Testis (tissue), 3 donors: ENCODE data around the gene FUZ. TPM values are rescaled to one million over a fixed set of nuclear protein-coding genes. Genes with fewer than 3 reads are reported as not detected.

Source experiments
- DNase-seq: peaks from one replicate; pipeline ENCODE4 v3.0.0-alpha.2; 2019
- H3K27ac ChIP-seq, 2 donors: fragments of 200-600 bp; sonication (generic); one replicate each; pipeline ENCODE4 v1.5.1; 2019
- H3K27me3 ChIP-seq: fragments of 200-600 bp; sonication (generic); one replicate; pipeline ENCODE4 v1.5.1; 2019
- H3K36me3 ChIP-seq: fragments of 200-600 bp; sonication (generic); one replicate; pipeline ENCODE4 v1.5.1; 2017; ENCODE audit warnings: low read depth; ENCODE audit errors: missing control alignments
- H3K4me1 ChIP-seq: fragments of 200-600 bp; sonication (generic); one replicate; pipeline ENCODE4 v1.5.1; 2019
- H3K4me3 ChIP-seq, 2 donors: fragments of 200-600 bp; sonication (generic); one replicate each; pipeline ENCODE4 v1.5.1; 2017 to 2019
- H3K9me3 ChIP-seq: fragments of 200-600 bp; sonication (generic); one replicate; pipeline ENCODE4 v1.5.1; 2017
- CTCF ChIP-seq, 3 experiments: fragments of 450-650 bp in 2 of 3; fragments of 200-600 bp in 1 of 3; sonication (generic) in 1 of 3; IDR thresholded peaks; one replicate each; pipeline ENCODE4 v1.5.1; 2016 to 2019; ENCODE audit warnings: antibody characterized with exemption in 3 of 3, mild to moderate bottlenecking in 2 of 3, moderate library complexity in 1 of 3
- POLR2A ChIP-seq: fragments of 450-650 bp; IDR thresholded peaks from one replicate; pipeline ENCODE4 v1.6.1; 2017; ENCODE audit warnings: antibody characterized with exemption, mild to moderate bottlenecking, moderate library complexity
- WGBS, 2 donors: methylation state at CpG; one replicate each; pipeline ENCODE4 v1.1.5; 2018; 5-methylcytosine and 5-hydroxymethylcytosine counted together
- intact Hi-C: fragments of 100-400 bp; cut with DNase I; formaldehyde crosslinking; loops from one replicate; pipeline ENCODE4 v1.15.1; 2023; ENCODE audit warnings: low total_unique reads
- polyA plus RNA-seq: library from polyadenylated mRNA; stranded (reverse); fragments of 350-450 nt; fragmentation: Illumina TruSeq; extraction: RNeasy Lipid Tissue Mini Kit (QIAGEN cat#74804); gene quantifications from one replicate; pipeline ENCODE4 v1.2.3, GENCODE V29; 2014; ENCODE audit warnings: low read depth, low replicate concordance; ENCODE audit not compliant: insufficient read depth
- total RNA-seq, 2 donors: library from RNA; depleted of rRNA; stranded (reverse); fragments of >200 nt; gene quantifications; one replicate each; pipeline ENCODE4 v1.2.3, GENCODE V29; 2016

The FUZ gene
- total and polyA plus RNA-seq, 3 donors from 2014 or later: 56.0 to 101 (median 98.0) TPM

GRCh38 chr19:49817964-49818648, 5.0 kb upstream of the FUZ start, which contains the start of gene MED25:
Gene MED25 (plus strand): TSS chr19:49818289. CDS start chr19:49818342, 53 bp downstream.
- H3K27ac ChIP-seq: peak within 1 kb of the TSS; percentile 95 to 98
- intact Hi-C loops: no loop called here
- no peaks in the 10 kb centered on the region for H3K27me3 ChIP-seq
- no peaks in the 10 kb centered on the region for H3K36me3 ChIP-seq
- H3K4me1 ChIP-seq: peaks cover 24% of the 10 kb centered on the region
- H3K4me3 ChIP-seq: peak within 1 kb of the TSS; percentile 78 to 92
- TF ChIP-seq CTCF (IDR thresholded peaks at IDR 0.05) (peak in 2 of 3 experiments; percentile 46 to 63), POLR2A (peak; percentile 71)
- 0% methylated on average over 29 to 57 of the region's 57 CpGs for WGBS, 2 donors
- peak; percentile 88 for DNase-seq
- H3K9me3 ChIP-seq: no peaks in the 10 kb centered on the region

GRCh38 chr19:49816590-49816989, 3.5 kb upstream of the FUZ start:
- DNase-seq: no peak
- Histone ChIP-seq H3K9me3 (no peaks in the 10 kb centered on the region), H3K27me3 (no peaks in the 10 kb centered on the region), H3K27ac (peak overlapping the region; percentile 95 to 98), H3K4me1 (peaks cover 32% of the 10 kb centered on the region), H3K4me3 (no peak overlapping the region), H3K36me3 (no peaks in the 10 kb centered on the region)
- TF ChIP-seq POLR2A (no peak), CTCF (IDR thresholded peaks at IDR 0.05) (no peak)
- WGBS, 2 donors: 59 to 63% methylated on average over 14 of the region's 14 CpGs
- intact Hi-C loops: no loop called here

- TF ChIP-seq POLR2A: no peak
- no peak for TF ChIP-seq CTCF (IDR thresholded peaks at IDR 0.05)
- peak overlapping the region in 1 of 2 donors; percentile 69 for H3K4me3 ChIP-seq
- intact Hi-C loops: no loop called here
- H3K9me3 ChIP-seq: no peaks in the 10 kb centered on the region
- 50 to 67% methylated on average over 1 of the region's 1 CpG for WGBS, 2 donors
- peak overlapping the region; percentile 85 to 95 for H3K27ac ChIP-seq
- no peak for DNase-seq
- no peaks in the 10 kb centered on the region for H3K36me3 ChIP-seq
- H3K4me1 ChIP-seq: peaks cover 23% of the 10 kb centered on the region
- H3K27me3 ChIP-seq: no peaks in the 10 kb centered on the region
Observed at GRCh38 chr19:49814010-49814409, 918 bp upstream of the FUZ start.

GRCh38 chr19:49812452-49812996, 568 bp downstream of the FUZ start:
- no peaks in the 10 kb centered on the region for H3K9me3 ChIP-seq
- DNase-seq: no peak
- intact Hi-C loops: no loop called here
- H3K36me3 ChIP-seq: no peaks in the 10 kb centered on the region
- peaks cover 30% of the 10 kb centered on the region for H3K4me1 ChIP-seq
- H3K4me3 ChIP-seq: peak overlapping the region; percentile 69 to 74
- WGBS, 2 donors: 32 to 55% methylated on average over 7 to 11 of the region's 11 CpGs
- no peak for TF ChIP-seq POLR2A
- TF ChIP-seq CTCF (IDR thresholded peaks at IDR 0.05): no peak
- H3K27ac ChIP-seq: peak overlapping the region; percentile 85 to 95
- no peaks in the 10 kb centered on the region for H3K27me3 ChIP-seq
